H9 (cell line): ENCODE data around the gene OR2T5. TPM values are rescaled to one million over a fixed set of nuclear protein-coding genes. Genes with fewer than 3 reads are reported as not detected.
"Not testable (repeated sequence)": the region's sequence is repeated elsewhere in the genome, so short reads cannot be mapped to it uniquely, and the experiment has no call there.

ENCODE experiments used
- DNase-seq: peaks from one replicate; pipeline ENCODE4 v3.0.0-alpha.2; 2017
- H2AFZ ChIP-seq: one replicate; pipeline ENCODE4 v1.6.1; 2013; ENCODE audit warnings: mild to moderate bottlenecking, low read length, control low read depth, moderate library complexity
- H2AK5ac ChIP-seq: 2 replicates; pipeline ENCODE4 v1.6.1; 2013; ENCODE audit warnings: low read length, control low read depth, mixed read lengths; ENCODE audit not compliant: insufficient read length
- H2BK120ac ChIP-seq: one replicate; pipeline ENCODE4 v1.6.1; 2013; ENCODE audit warnings: low read depth, mild to moderate bottlenecking, low read length, control low read depth, inconsistent platforms; ENCODE audit not compliant: poor library complexity, severe bottlenecking
- H2BK12ac ChIP-seq: 2 replicates; pipeline ENCODE4 v1.6.1; 2013; ENCODE audit warnings: low read length, control low read depth, mixed read lengths, low read depth; ENCODE audit not compliant: insufficient read length
- H2BK15ac ChIP-seq: 2 replicates; pipeline ENCODE4 v1.6.1; 2013; ENCODE audit warnings: low read depth, low read length, control low read depth
- H2BK20ac ChIP-seq: one replicate; pipeline ENCODE4 v1.6.1; 2013; ENCODE audit warnings: low read depth, mild to moderate bottlenecking, low read length, control low read depth, inconsistent platforms; ENCODE audit not compliant: poor library complexity, severe bottlenecking
- H2BK5ac ChIP-seq: 2 replicates; pipeline ENCODE4 v1.6.1; 2013; ENCODE audit warnings: low read length, control low read depth, mixed read lengths; ENCODE audit not compliant: insufficient read length
- H3K14ac ChIP-seq: 2 replicates; pipeline ENCODE4 v1.6.1; 2013; ENCODE audit warnings: low read length, control low read depth; ENCODE audit not compliant: insufficient read depth
- H3K18ac ChIP-seq: 2 replicates; pipeline ENCODE4 v1.6.1; 2013; ENCODE audit warnings: low read depth, mild to moderate bottlenecking, mixed read lengths, low read length, control low read depth; ENCODE audit not compliant: insufficient read length
- H3K23ac ChIP-seq: 2 replicates; pipeline ENCODE4 v1.6.1; 2013; ENCODE audit warnings: low read length, control low read depth, mixed read lengths, low read depth; ENCODE audit not compliant: insufficient read length
- H3K23me2 ChIP-seq: 2 replicates; pipeline ENCODE4 v1.6.1; 2013; ENCODE audit warnings: low read depth, mild to moderate bottlenecking, mixed read lengths, low read length, control low read depth; ENCODE audit not compliant: insufficient read length, poor library complexity, severe bottlenecking
- H3K27ac ChIP-seq: 2 replicates; pipeline ENCODE4 v1.5.1; 2013; ENCODE audit warnings: low read length, control low read depth, mixed read lengths, low read depth; ENCODE audit not compliant: insufficient read length
- H3K27me3 ChIP-seq: 2 replicates; pipeline ENCODE4 v1.6.1; 2013; ENCODE audit warnings: low read length, control low read depth, inconsistent platforms; ENCODE audit not compliant: insufficient read depth
- H3K4ac ChIP-seq: 2 replicates; pipeline ENCODE4 v1.6.1; 2013; ENCODE audit warnings: low read depth, mild to moderate bottlenecking, control low read depth, inconsistent platforms, low read length, moderate library complexity
- H3K4me1 ChIP-seq: 2 replicates; pipeline ENCODE4 v1.6.1; 2013; ENCODE audit warnings: low read length, control low read depth, inconsistent platforms; ENCODE audit not compliant: insufficient read depth
- H3K4me2 ChIP-seq: 2 replicates; pipeline ENCODE4 v1.6.1; 2013; ENCODE audit warnings: low read length, control low read depth, mixed read lengths; ENCODE audit not compliant: insufficient read length, insufficient read depth
- H3K56ac ChIP-seq: 2 replicates; pipeline ENCODE4 v1.6.1; 2013; ENCODE audit warnings: low read depth, mild to moderate bottlenecking, mixed read lengths, low read length, control low read depth; ENCODE audit not compliant: insufficient read length
- H3K79me1 ChIP-seq: 2 replicates; pipeline ENCODE4 v1.6.1; 2013; ENCODE audit warnings: low read depth, mild to moderate bottlenecking, moderate library complexity, low read length, control low read depth, inconsistent platforms; ENCODE audit not compliant: insufficient read depth, poor library complexity, severe bottlenecking
- H3K79me2 ChIP-seq: 2 replicates; pipeline ENCODE4 v1.6.1; 2013; ENCODE audit warnings: low read length, control low read depth, inconsistent platforms; ENCODE audit not compliant: insufficient read depth
- H3K9ac ChIP-seq: 2 replicates; pipeline ENCODE4 v1.6.1; 2013; ENCODE audit warnings: low read length, control low read depth, mixed read lengths; ENCODE audit not compliant: insufficient read length; ENCODE audit errors: extremely low read depth
- H3K9me3 ChIP-seq: one replicate; pipeline ENCODE4 v1.6.1; 2013; ENCODE audit warnings: low read depth, low read length, inconsistent platforms; ENCODE audit not compliant: control insufficient read depth
- H3T11ph ChIP-seq: one replicate; pipeline ENCODE4 v1.6.1; 2013; ENCODE audit warnings: mild to moderate bottlenecking, low read length, control low read depth, inconsistent platforms
- H4K20me1 ChIP-seq: one replicate; pipeline ENCODE4 v1.6.1; 2013; ENCODE audit not compliant: control insufficient read depth, insufficient read length, insufficient read depth
- H4K5ac ChIP-seq: 2 replicates; pipeline ENCODE4 v1.6.1; 2013; ENCODE audit warnings: low read depth, mild to moderate bottlenecking, mixed read lengths, low read length, control low read depth; ENCODE audit not compliant: insufficient read length
- H4K8ac ChIP-seq: replicated peaks from 2 replicates; pipeline ENCODE4 v1.6.1; 2013; ENCODE audit warnings: low read length, control low read depth, mixed read lengths, low read depth; ENCODE audit not compliant: insufficient read length
- H4K91ac ChIP-seq: 2 replicates; pipeline ENCODE4 v1.6.1; 2013; ENCODE audit warnings: low read depth, mild to moderate bottlenecking, moderate library complexity, mixed read lengths, low read length, control low read depth; ENCODE audit not compliant: insufficient read length
- H3K27ac Mint-ChIP-seq, 3 experiments: 2 replicates in 2 of 3; 3 replicates in 1 of 3; pipeline ENCODE4 v1.8.0; 2020 to 2021; ENCODE audit warnings: mixed read lengths in 3 of 3, mild to moderate bottlenecking in 1 of 3, moderate library complexity in 1 of 3
- H3K27me3 Mint-ChIP-seq: 2 replicates; pipeline ENCODE4 v1.8.0; 2021; ENCODE audit warnings: low read depth, mild to moderate bottlenecking, moderate library complexity, mixed read lengths
- H3K36me3 Mint-ChIP-seq, 3 experiments: 2 replicates in 2 of 3; 3 replicates in 1 of 3; pipeline ENCODE4 v1.8.0; 2020 to 2021; ENCODE audit warnings: low read depth in 3 of 3, mixed read lengths in 3 of 3; ENCODE audit not compliant: insufficient read depth in 1 of 3
- H3K4me1 Mint-ChIP-seq, 2 experiments: 2 replicates each; pipeline ENCODE4 v1.8.0; 2020; ENCODE audit warnings: mixed read lengths in 2 of 2
- H3K4me3 Mint-ChIP-seq, 2 experiments: 2 replicates in 1 of 2; 3 replicates in 1 of 2; pipeline ENCODE4 v1.8.0; 2020 to 2021; ENCODE audit warnings: mild to moderate bottlenecking in 2 of 2, mixed read lengths in 2 of 2, moderate library complexity in 1 of 2
- H3K9me3 Mint-ChIP-seq, 2 experiments: 2 replicates in 1 of 2; 3 replicates in 1 of 2; pipeline ENCODE4 v1.8.0; 2020; ENCODE audit warnings: mild to moderate bottlenecking in 2 of 2, mixed read lengths in 2 of 2, moderate library complexity in 1 of 2
- WGBS: extraction: QIAGEN DNeasy Blood & Tissue Kit; methylation state at CpG from one replicate; pipeline ENCODE4 v1.1.7; 2013; ENCODE audit warnings: missing lambda C conversion rate, low lambda C conversion rate, mixed read lengths; ENCODE audit not compliant: insufficient read length; ENCODE audit errors: extremely low coverage; 5-methylcytosine and 5-hydroxymethylcytosine counted together
- total RNA-seq: library from RNA; stranded (reverse); gene quantifications from 2 replicates; pipeline ENCODE4 v1.2.1, GENCODE V29; 2021

Gene OR2T5
- total RNA-seq, 1 experiment from 2014 or later = not detected

GRCh38 chr1:248448409-248449074 lies 39.8 kb upstream of the OR2T5 start:
- H3K79me1 ChIP-seq, H2BK12ac ChIP-seq, H4K8ac ChIP-seq, H3K23ac ChIP-seq, DNase-seq, H2BK15ac ChIP-seq, H3K4me1 ChIP-seq, H3K56ac ChIP-seq, H3K23me2 ChIP-seq, H4K20me1 ChIP-seq, H3K18ac ChIP-seq, H3K4me1 Mint-ChIP-seq, H4K5ac ChIP-seq, H4K91ac ChIP-seq, H3K14ac ChIP-seq, H3K27ac ChIP-seq, H2BK120ac ChIP-seq, H3T11ph ChIP-seq, H2AK5ac ChIP-seq, H3K27me3 Mint-ChIP-seq, H2BK5ac ChIP-seq, H3K4me3 Mint-ChIP-seq, H3K4me2 ChIP-seq, H3K27ac Mint-ChIP-seq, H2AFZ ChIP-seq, H3K79me2 ChIP-seq, H2BK20ac ChIP-seq, H3K4ac ChIP-seq, H3K9ac ChIP-seq, H3K27me3 ChIP-seq: not testable (repeated sequence)
- WGBS = no CpG with 5 or more reads among the region's 4 CpGs
- peaks cover 39 to 43% of the 10 kb centered on the region in 2 experiments for H3K9me3 Mint-ChIP-seq
- H3K9me3 ChIP-seq = peaks cover 12% of the 10 kb centered on the region
- peaks cover 0 to 11% (median 7%) of the 10 kb centered on the region in 3 experiments; a peak in 4 of 7 replicates for H3K36me3 Mint-ChIP-seq

GRCh38 chr1:248449821-248450465 lies 38.4 kb upstream of the OR2T5 start:
- not testable (repeated sequence) for H3K18ac ChIP-seq, H2BK12ac ChIP-seq, H2BK20ac ChIP-seq, H3K27ac Mint-ChIP-seq, H2AK5ac ChIP-seq, H3K4me3 Mint-ChIP-seq, H3K56ac ChIP-seq, H3K4me1 ChIP-seq, H2BK15ac ChIP-seq, H3K4me1 Mint-ChIP-seq, H3K27ac ChIP-seq, H3K79me1 ChIP-seq, H4K91ac ChIP-seq, H4K8ac ChIP-seq, H4K5ac ChIP-seq, H3K4me2 ChIP-seq, H3K79me2 ChIP-seq, DNase-seq, H3K23ac ChIP-seq, H2BK5ac ChIP-seq, H3K36me3 Mint-ChIP-seq, H4K20me1 ChIP-seq, H2AFZ ChIP-seq, H2BK120ac ChIP-seq, H3T11ph ChIP-seq, H3K4ac ChIP-seq, H3K27me3 ChIP-seq, H3K27me3 Mint-ChIP-seq, H3K9ac ChIP-seq, H3K23me2 ChIP-seq, H3K14ac ChIP-seq
- H3K9me3 ChIP-seq = peaks cover 12% of the 10 kb centered on the region
- peaks cover 29 to 33% of the 10 kb centered on the region in 2 experiments for H3K9me3 Mint-ChIP-seq
- no CpG with 5 or more reads among the region's 6 CpGs for WGBS
